GM13976 (cell line): Measurements from ENCODE around the gene ACSBG1.

Experiments used
- DNase-seq: peaks from one replicate; pipeline ENCODE4 v3.0.0; 2012; ENCODE audit warnings: low spot score
- in situ Hi-C: fragments of 300-500 bp; cut with MboI; formaldehyde crosslinking; loops from one replicate; pipeline ENCODE4 v1.12.0; 2022; ENCODE audit warnings: low sequenced_read_pairs, mixed read lengths, inconsistent platforms; ENCODE audit not compliant: unreplicated experiment
- TF ChIP-seq, protein P1 (sequence below): IDR thresholded peaks from 2 replicates; pipeline ENCODE4 v1.5.1; 2012; ENCODE audit warnings: borderline replicate concordance, mild to moderate bottlenecking; ENCODE audit not compliant: insufficient read depth; ENCODE audit errors: extremely low read depth, missing control alignments, control extremely low read depth

The ACSBG1 gene, protein sequence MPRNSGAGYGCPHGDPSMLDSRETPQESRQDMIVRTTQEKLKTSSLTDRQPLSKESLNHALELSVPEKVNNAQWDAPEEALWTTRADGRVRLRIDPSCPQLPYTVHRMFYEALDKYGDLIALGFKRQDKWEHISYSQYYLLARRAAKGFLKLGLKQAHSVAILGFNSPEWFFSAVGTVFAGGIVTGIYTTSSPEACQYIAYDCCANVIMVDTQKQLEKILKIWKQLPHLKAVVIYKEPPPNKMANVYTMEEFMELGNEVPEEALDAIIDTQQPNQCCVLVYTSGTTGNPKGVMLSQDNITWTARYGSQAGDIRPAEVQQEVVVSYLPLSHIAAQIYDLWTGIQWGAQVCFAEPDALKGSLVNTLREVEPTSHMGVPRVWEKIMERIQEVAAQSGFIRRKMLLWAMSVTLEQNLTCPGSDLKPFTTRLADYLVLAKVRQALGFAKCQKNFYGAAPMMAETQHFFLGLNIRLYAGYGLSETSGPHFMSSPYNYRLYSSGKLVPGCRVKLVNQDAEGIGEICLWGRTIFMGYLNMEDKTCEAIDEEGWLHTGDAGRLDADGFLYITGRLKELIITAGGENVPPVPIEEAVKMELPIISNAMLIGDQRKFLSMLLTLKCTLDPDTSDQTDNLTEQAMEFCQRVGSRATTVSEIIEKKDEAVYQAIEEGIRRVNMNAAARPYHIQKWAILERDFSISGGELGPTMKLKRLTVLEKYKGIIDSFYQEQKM

DNA sequence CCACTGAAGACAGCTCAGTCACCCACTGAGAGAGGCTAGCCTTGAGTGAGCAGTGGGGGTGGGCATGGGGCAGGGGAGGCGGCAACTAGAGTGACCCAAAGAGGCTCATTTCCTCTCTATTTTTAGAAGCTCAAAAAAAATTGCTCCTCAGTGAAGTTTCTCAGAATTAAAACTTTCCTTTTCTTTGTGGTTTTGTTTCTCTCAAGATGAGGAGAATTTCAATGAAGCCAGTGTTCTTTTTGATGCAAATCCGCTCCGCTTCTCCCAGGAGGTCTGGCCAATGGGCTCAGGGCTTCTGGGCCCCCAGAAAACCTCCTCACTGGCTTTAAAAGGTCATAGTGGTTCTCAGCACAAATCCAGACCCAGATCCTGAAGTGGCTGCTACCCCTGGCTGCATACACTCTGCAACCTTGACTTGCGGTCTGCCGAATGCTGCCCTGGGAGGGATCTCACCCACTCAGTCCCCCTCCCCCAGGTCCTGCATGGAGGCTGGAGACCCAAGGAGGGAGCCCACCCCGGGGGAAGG, at the start of gene ACSBG1:
TSS of gene ACSBG1 (minus strand) at position 51 of the 526 bp plus-strand sequence. CDS start 64 bp downstream, outside the sequence.
- TF ChIP-seq, protein P1, sequence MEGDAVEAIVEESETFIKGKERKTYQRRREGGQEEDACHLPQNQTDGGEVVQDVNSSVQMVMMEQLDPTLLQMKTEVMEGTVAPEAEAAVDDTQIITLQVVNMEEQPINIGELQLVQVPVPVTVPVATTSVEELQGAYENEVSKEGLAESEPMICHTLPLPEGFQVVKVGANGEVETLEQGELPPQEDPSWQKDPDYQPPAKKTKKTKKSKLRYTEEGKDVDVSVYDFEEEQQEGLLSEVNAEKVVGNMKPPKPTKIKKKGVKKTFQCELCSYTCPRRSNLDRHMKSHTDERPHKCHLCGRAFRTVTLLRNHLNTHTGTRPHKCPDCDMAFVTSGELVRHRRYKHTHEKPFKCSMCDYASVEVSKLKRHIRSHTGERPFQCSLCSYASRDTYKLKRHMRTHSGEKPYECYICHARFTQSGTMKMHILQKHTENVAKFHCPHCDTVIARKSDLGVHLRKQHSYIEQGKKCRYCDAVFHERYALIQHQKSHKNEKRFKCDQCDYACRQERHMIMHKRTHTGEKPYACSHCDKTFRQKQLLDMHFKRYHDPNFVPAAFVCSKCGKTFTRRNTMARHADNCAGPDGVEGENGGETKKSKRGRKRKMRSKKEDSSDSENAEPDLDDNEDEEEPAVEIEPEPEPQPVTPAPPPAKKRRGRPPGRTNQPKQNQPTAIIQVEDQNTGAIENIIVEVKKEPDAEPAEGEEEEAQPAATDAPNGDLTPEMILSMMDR = no peak
- in situ Hi-C loops = loop anchor here (25.0 kb wide), 1 partner anchor 272 kb away; no protein-coding TSS in a partner anchor
- DNase-seq = no peak

DNA sequence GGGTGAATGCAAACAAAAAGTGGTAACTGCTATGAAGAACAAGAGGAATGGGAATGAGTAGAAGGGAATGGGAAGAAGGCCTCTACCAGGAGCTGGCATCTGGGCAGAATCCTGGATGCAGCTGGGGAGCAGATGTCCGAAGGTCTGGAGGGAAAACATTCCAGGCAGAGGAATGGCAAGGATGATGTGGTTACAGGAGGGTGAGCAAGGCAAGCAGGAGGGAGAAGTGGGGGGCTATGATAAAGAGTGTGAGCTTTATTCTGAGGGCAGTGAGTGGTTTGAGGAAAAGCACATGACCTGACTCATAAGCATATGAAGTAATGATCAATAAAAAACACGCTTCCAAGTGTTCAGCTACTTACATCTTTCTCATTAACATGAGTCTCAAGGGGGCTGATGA, 48.0 kb upstream of the ACSBG1 start:
- in situ Hi-C loops = no loop called here
- no peak for DNase-seq

DNA sequence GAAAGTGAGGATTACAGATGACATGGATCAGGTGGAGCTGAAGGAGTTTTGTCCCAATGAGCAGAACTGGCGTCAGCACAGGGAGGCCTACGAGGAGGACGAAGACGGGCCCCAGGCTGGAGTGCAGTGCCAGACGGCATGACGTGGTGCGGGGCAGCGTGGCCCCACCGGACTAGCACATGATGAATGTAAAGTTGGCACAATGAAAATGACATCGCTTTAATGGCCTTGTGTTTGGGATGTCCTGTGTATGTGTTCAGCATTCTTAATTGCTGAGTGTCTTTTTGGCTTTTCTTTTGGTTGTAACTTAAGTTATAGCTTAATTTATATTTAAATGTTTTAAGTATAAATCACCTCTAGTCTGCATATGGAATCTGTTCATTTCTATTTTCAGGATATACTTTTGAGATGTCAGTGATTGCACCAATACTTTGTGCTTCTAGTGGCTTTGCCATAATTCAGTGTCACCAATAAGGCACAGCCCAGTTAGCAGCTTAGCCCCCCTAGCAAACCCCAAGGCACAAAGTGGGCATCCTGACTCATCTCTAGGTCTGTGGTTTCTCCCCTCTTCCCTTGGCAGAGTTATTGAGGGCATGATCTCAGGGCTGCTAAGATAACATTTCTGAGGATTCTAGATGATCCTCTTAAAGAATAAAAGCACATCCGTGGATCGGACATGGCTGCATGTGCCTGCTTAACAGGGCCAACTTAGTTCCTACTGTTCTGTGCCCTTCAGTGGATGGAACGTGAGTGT, 46.1 kb upstream of the ACSBG1 start:
- DNase-seq = no peak
- TF ChIP-seq, protein P1 = no peak
- in situ Hi-C loops = no loop called here

More for the DNA sequence above, 48.0 kb upstream of the ACSBG1 start:
- TF ChIP-seq, protein P1 = no peak

DNA sequence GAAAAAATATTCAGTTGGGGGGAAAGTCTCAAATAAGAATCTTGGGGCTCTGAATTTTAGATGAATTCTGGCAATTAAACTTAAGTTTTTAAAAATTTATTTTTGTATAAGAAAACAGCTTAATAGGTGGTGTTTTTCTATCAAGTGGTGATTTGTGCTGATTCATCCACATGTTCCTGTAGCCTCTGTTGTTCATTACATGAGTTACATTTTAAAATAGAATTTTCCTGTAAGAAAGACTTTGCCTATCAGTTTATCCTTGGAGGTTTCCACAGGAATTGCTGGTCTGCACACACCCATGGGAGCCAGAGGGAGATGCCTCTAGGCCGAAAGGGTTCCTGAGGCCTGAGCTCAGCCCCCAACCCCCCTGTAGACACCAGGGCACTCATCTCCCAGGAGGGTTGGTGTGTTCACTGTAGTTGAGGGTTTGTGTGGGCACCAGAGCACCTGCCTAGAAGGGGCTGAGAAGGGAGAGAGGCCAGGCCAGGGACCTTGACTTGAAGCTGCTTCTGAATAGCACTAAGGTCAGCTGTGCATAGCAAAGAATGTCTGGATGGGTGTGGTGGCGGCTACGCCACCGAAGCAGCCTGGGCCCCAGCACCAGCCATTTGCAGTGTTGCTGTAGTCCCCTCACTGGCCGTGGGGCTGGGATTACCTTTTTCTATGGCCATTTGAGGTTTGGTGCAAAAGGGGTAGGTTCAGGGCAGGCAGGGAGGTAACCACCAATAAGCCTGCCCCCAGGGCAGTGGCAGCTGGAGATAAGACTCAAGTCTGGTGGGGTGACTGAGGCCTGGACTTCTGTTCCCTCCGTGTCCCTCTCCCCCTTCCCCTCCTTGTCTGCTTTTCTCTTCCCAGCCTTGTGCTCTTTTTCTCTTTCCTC, 41.9 kb upstream of the ACSBG1 start:
- TF ChIP-seq, protein P1 = no peak
- DNase-seq = no peak
- in situ Hi-C loops = no loop called here

DNA sequence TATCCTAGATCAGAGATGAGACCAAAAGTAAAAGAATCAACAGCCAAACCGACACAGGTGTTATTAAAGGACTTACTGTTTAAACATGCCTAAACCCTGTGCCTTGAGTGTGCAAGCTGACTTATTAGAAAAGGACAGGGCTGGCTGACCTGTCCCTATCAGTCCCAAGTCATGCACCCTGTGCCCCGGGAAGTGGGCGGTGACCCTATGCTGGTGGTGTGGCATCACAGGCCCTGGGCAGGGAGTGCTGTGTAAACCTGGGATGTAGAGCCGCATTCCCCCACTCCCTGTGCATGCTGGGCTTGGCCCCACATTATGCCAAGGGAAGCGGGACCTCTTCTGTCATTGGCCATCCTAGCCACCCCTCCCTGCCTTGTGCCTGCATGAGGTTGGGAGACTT, 40.6 kb upstream of the ACSBG1 start:
- in situ Hi-C loops = no loop called here
- TF ChIP-seq, protein P1 = no peak
- DNase-seq = no peak
